CD4-positive, alpha-beta T cell treated with Interleukin-4 for 4 hours (primary cell): ENCODE measurements around the gene OSBPL10.

ENCODE experiments used
- DNase-seq: peaks from one replicate; pipeline ENCODE4 v3.0.0-alpha.2; 2020

The OSBPL10 gene

DNA sequence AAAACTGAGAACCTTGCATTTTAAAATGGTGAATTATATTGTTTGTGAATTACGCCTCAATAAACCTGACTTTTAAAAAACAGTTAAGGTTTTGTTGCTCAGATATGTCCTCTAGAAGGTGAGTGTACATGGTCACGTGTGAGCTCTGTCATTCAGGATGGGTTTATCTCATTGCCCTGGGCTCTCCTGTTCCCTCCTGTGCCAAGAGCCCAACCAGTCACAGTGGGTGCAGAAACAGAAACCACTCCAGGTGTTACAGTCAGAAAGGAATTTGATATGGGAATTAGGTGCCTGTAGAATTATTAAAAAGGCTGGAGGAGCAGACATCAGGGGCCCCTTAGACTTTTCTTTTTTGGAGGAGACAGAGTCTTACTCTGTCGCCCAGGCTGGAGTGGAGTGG lies 252.0 kb downstream of the OSBPL10 start:
- DNase-seq: no peak

DNA sequence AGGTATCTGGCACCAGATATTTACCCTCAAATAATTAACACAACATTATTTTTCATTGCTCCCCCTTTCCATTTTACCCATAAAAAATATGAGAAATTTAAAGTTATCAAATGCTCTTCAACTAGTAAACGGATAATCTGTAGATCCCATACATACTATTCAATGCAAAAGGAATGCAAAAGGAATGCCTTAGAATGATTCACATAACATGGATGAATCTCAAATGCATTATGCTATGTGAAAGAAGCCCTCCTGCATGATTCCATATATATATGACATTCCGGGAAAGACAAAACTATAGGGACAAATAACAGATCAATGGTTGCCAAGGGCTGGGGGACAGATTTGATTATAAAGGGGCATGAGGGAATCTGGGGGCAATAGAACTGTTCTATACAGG lies 252.7 kb downstream of the OSBPL10 start:
- DNase-seq: no peak

DNA sequence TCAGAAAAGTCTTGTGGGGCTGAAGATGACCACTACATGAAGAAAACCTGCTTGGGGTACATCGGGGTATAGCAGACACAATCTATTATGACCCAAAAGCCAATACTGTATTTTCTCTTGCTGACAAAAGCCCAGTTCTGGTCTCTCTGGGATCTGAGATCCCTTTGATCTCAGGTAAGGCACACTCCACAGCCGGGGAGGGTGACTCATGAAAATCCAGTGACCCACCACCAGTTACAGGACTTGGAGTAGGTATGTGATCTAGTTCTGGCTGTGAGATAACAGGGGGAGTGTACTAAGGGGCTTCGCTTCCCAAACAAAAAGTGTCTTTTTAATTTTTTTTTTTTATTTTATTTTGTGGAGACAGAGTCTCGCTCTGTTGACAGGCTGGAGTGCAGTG lies 255.1 kb downstream of the OSBPL10 start:
- DNase-seq: no peak

DNA sequence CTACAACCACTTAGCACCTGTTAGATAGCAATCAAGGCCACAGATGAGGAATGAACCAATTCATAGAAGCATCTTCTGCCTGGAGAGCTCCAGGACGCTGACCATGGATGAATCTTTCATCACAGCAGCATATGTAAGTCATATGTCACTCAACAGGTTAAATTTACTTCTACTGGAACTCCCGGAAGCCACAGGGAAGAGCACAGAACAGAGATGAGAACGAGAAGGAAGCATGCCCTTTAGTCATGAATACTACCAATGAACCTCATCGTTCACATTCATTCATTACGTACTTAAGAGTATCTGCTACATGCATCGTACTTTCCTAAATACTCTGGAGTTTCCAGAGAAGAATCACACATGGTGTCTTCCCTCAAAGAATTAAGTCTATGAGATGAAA lies 255.5 kb downstream of the OSBPL10 start:
- no peak for DNase-seq

DNA sequence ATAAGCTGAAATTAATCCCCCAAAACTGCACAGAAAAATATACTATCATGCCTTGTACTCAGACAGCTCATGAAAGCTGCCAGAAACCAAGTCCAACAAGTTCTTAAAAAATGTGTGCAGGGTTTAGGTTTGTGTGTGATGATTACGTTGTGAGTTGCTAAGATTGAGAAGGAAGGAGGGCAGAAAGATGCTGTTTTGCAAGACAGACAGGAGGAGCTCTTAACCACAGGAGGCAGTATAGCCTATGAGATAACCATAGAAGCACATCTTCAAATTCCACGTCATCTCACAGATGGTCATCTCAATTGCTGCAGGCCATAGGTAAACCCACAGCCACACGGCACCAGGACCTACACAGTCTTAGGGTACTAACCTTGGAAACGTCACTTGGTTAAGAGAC lies 256.4 kb downstream of the OSBPL10 start:
- no peak for DNase-seq

DNA sequence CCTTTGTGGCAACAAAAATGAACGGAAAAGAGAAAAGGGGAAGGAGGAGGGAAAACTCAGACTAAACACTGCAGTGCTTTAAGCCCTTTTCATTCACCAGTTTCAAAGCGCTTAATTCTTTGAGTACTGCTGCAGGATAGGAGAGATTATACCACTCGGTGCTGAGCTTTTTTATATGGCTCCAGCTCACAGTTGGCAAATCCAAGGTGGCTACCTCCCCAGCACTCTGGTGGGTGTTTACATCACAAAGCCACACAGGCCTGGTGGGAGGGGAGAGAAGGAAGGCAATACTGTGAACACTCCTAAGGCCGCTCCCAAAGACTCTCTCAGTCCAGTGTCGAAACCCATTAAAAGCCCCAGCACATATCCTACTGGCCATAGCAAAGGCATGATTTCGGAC lies 256.9 kb downstream of the OSBPL10 start:
- no peak for DNase-seq

DNA sequence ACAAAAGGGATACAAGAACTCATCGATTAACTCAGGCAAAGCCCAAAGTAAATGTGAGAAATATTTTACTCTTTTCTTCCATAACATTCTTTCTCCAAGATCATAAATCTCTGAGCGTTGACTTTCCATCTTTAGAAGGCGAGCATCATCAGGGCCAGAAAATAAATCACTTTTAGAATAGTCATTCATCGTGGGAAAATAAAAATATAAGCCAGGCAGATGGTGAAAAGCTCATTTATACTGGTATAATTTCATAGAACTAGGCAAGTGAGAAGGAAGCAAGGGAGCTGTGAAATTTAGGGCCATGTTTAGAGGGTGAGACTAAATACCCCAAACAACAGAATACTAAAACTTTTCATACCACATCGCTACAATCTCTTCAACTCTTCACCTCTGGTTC lies 257.4 kb downstream of the OSBPL10 start:
- no peak for DNase-seq

DNA sequence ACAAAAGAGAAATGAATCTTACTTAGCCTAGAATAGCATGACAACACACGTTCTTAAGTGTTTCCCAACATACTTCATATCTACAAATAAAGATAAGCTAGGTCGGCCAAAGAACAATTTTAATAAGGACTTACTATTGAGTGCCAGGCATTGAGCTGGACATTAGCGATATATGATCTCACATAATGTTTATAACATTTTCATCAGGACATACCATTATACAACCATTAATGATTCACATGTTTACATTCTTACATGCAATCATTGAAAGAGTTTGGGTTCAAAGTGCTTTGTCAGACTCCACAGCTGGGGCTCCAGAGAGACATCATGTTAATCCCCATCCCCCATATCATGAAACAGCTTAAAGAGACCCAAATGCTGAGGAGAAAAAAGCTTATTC lies 259.4 kb downstream of the OSBPL10 start:
- no peak for DNase-seq

DNA sequence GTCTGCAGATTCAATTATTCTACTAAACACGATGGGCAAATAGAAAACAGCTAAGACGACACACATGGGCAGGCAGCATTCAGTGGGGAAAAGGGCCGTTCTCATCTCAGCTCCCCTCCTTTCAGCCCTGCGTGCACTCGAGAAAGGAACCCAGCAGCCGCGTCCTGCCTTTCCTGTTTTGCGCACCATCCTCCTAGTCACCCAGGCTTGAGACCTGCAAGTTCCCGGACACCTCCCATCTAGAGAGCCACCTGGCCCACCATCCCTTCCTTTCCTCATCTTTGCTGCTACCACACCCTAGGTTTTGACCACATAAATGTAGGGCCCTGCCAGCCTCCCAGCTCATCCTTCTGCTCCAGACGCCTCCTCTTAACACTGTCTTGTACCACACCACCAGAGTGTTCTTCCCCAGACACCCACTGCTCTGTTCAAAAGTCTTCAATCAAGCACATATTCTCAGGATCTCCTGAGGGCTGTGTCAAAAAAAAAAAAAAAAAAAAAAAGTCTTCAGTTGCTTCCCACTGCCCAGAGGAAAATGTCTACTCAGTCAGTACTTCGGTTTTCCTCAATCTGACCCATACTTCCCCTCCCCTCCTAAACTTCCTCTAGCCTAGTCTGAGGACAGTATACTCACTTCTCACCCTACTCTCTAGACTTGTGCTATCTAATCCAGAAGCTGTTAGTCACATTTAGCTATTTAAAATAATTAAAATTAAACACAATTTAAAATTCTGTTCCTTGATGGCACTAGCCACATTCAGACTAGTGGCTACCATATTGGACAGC lies 266.4 kb downstream of the OSBPL10 start:
- no peak for DNase-seq

DNA sequence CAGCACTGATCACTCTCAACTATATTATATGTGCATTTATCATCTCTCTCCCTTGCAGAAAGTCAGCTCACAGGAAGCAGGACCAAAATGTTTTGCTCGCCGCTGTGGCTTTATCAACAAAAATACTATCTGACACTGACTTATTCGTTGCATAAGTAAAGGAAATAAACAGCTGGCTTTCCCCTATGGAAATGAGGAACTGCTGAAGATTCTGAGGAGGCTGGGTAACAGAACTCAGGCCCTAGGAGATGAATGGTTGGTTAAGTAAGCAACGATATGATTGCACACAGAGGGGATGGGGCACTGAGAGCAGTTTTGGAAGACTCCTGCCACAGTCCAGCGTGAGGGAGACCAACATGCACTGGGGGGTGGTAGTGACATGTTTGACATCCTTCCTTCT lies 267.2 kb downstream of the OSBPL10 start:
- DNase-seq: no peak

DNA sequence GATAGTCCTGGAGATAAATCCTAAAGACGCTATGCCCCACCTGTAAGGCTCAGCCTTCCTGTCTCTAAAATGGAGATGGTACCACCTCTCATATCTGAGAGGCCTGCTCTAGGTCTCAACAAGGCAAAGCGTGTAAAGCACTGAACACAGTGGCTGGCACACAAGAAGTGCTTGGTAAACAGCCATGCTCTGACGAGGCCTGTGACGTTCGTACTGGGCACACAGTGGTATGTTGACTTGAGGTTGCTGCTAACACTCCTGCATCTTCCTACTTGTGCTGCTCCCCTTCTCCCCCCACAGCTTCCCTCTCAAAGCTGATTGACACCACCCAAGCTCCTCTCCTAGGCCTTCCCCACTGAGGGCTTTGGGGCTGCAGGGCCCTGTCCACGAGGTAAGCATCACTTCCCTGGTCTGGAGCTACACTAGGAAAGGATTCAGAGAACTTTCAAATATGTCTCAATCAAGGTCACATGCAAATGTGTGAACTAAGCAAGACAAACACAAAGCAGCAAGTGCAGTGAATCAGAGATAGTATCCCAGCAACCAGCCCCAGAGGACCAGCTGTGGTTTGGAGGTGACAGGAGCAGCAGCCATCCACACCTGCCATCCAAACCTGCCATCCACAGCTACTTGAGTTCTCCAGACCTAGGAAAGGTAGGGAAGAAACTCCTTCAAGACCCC lies 270.8 kb downstream of the OSBPL10 start:
- no peak for DNase-seq

DNA sequence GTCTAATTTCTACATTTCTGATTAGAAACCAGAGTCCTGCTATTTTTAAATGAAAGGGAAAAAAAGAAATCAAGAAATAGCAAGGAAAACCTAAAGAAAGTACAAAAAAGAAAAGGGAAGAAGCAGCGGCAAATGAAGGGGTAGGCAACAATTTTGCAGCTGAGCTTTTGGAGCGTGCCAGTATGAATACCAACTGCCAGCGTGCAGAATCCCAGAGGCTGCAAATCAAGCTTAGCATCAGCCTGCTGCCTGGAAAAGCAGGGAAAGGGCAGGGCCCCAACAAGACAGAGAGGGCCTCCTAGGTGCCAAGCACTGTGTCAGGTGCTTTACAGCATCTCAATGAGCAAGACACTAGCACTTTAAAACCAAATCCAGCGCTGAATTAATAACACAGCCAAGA lies 271.5 kb downstream of the OSBPL10 start:
- no peak for DNase-seq

DNA sequence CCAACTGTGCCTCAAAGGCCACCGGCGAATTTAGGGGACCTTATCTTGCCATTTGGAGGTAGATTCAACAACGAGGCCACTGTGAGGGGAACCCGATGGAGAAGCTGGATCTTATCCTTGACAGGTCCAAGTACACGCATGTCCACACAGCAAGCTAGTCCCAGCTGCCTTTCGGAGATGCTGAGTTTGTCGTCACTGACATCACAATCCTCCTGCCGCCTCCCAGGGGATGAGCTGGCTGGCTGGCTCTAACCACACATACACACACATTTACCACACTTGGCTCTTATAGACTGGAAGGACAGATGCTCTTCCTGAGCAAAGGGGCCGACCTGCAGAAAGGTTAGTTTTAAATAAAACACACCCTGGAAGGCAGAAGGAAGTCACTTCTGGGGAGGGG lies 272.1 kb downstream of the OSBPL10 start:
- DNase-seq: no peak

DNA sequence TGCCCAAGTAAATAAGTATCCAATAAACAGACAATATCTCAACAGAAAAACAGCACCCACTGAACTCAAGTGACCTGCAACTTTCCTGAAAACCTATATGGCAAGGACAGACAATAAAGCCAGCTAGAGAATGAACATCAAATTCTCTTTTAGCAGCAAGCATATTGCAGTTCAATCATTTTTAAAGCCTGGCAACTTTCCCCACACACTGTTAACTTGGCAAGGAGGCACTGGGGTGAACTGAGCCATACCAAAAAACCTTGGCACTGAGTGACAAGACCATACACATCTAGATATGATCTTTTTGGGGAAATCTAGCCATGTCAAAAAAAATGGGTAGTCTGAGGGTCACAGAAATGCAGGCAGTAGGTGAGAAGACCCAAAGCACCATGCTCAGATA lies 273.8 kb downstream of the OSBPL10 start:
- DNase-seq: no peak

DNA sequence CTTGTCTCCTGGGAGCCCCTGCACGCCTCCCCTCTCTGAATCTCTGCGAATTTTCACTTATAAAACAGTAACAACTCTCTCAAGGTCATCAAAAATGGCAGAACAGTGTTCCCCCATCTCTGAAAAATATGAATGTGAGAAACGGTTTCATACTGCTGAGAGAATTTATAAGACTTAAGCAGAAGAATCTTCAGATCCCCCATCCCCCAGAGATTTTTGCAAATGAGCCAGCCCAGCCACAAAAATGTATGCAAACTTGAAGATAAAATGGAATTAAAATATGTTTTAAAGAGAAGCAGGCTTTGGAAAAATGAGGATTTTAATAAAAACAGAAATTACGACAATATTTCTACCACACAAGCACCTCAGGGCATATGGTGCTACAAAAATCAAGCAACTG lies 275.3 kb downstream of the OSBPL10 start:
- DNase-seq: no peak

DNA sequence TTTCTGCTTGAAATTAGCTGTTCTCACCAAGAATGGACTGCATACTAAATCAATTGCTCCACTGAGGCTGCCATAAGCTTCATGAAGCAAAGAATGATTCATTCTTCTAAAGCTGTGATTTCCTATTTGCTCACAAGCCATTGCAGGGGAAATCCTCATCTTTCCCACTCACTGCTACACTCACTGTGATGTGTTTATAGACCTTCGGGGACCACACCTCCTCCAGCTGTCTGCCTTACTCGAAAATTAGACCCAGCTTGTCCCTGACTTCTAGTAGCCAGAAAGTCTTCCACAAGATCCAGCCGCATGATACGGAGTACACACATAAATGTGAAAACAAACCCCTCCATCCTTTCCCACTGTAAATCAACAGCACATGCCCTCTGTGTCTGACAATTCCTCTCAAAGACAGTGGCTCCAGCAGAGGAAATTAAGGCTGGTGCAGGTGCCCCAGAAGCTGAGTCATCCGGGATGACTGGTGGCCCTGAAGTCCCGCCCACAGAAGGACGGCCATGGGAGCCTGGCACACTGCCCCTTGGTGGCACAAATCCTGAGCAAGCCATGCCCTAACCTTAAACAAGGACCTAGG lies 276.4 kb downstream of the OSBPL10 start:
- no peak for DNase-seq

DNA sequence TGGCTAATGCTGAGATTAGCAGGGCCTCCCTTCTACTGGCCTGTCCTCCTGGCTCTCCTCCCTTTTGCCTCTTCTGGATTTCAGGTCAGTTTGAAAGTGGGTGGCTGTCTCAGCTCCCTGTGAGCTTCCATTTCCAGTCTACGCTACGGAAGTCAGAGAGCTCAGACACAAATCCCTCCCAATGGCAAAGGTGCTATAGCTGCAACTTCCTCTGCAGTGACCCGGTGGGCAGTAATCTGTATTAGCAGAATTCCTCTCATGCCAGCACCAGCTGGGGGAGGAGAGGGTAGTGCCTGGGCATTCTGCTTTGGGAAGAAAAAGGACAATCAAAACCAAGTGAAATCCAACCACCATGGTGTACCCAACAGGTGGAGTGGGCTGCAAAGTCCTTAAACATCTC lies 276.9 kb downstream of the OSBPL10 start:
- DNase-seq: no peak

DNA sequence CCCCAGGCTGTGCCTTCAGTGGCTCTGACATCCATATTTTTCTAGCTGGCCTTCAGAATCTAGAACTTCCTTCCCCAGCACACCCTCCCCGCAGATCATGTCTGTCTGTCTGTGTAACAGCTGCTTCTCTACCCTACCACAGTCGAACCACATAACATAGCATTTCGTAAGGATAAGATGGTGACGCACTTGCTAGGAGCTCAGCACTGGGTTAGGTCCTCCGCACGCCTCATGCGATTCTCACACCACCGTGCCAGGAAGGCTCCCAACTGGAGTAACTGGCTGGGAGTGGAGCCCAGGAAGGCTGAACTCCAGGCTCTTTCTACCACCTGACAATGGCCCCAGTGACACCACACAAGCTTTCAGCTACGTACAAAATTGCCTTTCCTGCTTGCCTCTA lies 279.8 kb downstream of the OSBPL10 start:
- DNase-seq: no peak

DNA sequence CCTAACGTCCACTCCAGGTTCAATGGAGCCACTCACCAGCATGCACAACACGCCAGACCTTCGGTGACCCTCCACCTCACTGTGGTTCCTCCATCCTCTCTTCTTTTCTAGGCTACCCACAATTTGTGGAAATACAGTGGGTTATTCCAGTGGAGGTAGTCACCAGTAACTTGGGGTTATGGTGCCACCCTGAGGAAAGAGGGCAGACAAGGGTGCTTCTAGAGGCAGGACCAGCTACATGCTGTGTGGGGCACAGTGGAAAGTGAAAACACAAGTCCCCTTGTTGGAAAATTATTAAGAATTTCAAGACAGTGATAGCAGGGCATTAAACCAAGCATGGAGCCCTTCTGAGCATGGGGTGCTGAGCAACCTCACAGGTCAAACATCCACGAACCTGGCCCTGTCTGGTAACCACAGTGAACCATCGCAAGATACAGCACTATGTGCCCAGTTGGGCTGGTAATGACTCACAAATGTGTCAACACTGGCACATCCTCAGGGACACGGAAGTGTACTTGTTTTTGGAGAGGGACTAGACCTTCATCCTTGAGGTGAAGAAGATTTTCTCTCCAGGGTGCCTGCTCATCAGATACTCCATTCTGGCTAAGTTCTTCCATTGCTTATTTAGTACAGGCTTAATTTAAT lies 281.6 kb downstream of the OSBPL10 start:
- DNase-seq: no peak

DNA sequence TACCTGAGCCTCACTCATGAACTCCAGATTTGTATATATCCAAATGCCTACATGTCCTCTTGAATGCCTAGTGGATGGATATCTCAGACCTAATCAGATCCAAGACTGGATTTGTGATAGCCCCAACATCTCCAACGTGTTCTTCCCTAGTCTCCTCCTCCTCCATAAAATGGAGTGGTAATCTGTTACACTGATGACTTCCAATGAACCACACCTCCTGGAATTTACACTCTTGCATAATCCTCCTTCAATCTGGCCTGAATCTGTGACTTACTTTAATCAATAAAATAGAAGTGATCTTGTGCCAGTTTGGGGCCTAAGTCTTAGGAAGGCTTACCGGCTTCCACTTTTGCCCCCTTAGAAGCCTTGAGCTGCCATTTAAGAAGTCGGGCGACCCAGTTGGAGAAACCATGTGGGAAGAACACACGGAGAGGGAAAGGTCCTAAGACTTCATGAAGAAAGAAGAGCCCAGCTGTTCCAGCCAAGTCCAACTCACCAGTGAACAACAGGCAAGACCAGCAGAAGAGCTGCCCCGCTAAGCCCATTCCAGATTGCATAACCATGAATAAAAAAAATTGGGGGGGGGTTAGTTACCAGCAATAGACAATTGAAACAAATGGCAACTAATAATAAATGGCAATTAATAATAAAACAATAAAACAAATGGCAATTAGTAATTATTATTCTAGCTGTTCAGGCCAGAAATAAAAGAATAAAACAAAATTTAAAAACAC lies 284.1 kb downstream of the OSBPL10 start:
- no peak for DNase-seq

DNA sequence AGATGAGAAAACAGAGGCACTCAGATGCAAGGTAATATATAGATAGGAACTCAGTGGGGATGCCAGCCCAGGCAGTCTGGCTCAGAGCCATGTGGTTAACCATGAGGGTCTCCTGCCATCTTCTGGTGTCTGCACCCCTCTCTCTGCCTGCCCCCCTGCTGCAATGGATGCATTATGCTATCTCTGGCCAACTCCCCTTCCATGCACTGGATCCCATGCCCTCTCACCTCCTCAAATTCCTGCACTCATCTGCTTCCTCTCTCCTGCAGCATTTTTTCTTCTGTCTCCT lies 285.1 kb downstream of the OSBPL10 start:
- no peak for DNase-seq

DNA sequence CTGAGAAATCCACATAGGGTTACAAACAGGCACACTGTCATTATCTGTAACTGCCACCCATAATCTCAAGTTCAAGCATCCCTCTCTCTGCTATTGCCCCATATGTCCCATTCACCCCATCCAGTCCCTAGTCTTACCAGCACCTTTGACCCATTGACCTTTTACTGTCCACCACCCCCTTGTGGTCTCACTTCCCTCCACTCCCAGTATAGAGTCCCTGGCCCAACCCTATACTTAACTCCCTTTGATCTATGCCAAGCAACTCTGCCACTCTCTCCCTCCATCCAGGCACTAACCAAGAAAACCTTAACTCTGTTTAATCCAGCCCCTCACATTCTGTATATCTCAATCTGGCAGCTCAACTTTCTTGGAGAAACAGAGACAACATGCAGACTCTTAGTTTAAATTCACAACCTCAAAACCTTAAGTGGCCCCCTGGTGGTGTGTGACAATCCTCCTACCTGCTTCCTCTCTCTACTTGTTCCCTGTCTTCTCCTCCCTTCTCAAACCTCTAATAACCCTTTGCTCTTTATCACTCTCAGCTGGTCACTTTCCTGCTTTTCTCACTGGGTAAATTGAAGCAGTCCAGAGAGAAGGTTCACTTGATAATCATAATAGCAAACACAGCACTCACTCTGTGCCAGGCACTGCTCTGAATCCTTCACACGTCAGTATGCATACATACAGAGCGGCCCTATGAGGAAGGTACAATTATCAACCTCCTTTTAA lies 285.6 kb downstream of the OSBPL10 start:
- no peak for DNase-seq

DNA sequence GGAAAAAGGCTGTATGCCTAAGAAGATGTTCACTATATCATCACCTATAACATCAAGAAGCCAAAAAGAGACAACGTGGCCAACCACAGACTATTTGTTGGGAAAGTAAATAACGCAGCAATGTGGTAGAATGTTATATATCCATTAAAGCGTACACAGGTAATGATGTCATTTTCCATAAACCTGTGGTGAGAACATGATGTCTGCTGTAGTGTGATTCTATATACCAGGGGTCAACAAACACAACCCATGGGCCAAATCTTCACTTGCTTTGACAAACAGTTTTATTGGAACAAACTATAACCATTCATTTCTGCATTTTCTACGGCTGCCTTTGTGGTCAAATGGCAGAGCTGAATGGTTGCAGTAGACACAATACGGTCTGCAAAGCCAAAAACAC lies 287.7 kb downstream of the OSBPL10 start:
- no peak for DNase-seq
